Activated naive CD4-positive, alpha-beta T cell treated with anti-CD3 and anti-CD28 coated beads, Interleukin-2, amount 50 U/mL, for 16 hours (primary cell): ENCODE measurements around the gene CYP4A22.
A peak's percentile ranks its signal among the peaks of the same experiment; 100 is the strongest.
"Not testable (repeated sequence)": the region's sequence is repeated elsewhere in the genome, so short reads cannot be mapped to it uniquely, and the experiment has no call there.

Experiments used
- DNase-seq: peaks from one replicate; pipeline ENCODE4 v3.0.0-alpha.2; 2020

Gene CYP4A22

DNA sequence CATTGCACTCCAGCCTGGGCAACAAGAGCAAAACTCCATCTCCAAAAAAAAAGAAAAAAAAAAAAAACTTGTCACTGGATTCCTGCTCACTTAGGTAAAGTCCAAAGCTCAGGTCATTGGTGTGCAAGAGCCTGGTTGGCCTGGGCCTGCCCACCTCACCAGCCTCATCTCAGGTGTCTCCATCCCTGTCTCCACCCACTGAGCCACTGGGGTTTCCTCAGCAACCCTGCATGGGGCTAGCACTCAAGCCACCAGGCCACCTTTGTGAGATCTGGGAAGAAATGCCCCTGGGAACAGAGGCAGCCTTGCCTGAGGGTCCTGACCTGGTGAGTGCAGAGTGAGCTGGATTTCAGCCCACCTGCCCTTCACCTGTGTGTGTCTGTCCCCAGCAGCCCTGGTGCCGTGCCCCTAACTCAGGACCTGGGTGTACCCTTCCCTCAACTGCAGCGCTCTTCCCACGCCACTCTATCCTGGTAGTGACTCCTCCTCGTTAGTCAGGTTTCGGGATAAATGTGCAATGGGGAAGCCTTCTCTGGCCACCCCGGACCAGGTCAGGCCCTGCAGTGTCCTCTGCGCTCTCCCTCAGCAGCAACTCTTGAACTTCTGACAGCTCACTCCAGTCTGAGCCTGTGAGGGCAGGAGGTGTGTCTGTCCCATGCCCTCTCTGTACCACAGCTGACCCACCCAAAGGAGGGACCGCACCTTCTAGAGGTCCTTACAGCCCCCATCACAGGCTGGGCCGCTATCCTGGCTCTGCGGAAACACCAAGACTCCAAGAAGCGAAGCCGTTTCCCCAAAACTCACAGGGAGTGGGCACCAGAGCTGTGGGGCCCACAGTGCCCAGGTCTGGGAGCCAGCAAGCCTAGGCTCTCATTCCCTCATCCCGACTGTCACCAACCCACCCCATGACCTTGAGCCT, 49.3 kb downstream of the CYP4A22 start:
- DNase-seq = no peak

GRCh38 chr1:47187231-47187925, 50.1 kb downstream of the CYP4A22 start:
- no peak for DNase-seq

- DNase-seq = no peak
Measured at GRCh38 chr1:47187926-47188250, 50.6 kb downstream of the CYP4A22 start.

DNA sequence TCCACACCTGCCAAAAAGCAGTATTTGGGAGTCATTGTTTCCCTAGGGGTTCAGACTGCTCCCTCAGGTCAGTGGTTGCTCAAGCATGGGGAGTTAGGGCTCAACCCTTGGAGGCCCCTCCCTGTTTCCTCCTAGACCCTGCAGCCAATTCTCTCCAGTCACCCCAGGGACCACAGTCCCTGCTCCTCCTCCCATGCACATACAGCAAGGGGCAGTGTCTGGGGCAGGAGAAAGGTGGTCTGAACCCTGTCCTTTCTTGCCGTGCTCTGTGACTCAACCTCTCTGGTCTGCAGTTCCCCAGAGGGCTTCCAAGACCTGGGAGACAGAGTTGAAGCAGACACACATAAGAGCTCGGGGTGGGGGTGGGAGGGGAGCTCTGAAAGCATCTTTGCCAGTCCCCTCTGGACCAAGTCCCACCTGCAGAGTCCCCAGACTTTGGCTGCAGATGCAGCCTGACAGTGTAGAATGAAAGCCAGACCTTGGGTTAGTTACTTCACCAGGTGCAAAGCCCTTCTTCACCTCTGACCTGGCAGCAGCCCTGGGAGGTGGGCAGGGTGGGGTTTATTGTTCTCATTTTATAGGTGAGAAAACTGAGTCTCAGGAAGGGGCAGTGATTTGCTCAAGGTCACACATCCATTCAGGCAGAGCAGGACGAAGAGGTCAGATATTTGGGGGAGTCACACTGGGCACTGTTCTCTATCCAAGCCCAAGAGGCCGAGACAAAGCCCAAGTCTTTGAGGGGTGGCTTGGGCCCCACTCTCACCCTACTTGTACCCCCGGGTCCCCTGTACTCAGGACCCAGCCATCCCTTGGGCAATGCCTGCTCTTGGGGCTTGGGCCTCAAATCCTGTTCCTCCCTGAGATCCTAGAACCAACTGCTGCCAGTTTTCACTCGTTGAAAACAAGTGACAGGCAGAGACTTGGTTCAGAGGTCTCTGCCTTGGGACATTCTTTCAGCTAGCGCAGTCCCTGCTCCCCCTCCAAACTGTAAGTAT, 51.8 kb downstream of the CYP4A22 start:
- no peak for DNase-seq

DNA sequence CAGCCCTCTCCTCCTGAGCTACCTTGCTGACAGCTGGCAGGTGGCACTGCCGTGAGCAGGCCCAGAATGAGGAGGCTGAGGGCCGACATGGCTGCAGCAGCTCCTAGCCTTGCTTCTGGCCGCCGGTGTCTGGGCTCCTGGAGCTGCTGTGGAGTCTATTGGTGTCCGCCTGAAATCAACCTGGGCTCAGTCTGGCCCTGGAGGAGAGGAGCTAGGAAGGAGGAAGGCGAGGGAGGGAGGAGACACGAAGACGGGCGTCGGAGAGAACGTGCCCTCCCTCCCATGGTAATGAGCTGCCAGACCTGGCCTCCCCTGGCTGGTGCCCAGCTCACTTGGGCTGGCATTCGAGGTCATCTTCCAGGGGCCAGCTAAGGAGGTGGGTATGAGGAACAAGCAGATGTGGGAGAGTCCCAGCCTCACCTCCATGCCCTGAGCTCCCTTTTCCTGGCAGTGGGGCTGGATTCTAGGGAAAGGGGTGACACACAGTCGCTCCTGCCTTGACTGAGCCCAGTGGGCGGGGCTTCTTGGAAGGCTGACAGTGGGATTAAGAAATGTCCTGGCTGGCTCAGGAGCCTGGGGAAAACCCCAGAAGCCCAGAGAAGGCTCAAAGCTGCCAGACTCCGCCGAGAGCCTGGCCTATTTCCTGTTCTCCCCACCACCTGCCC, 52.7 kb downstream of the CYP4A22 start, which contains the start of gene PDZK1IP1:
TSS of gene PDZK1IP1 (minus strand) at position 193 of the 665 bp plus-strand sequence. CDS start at position 89, 104 bp downstream.
- no peak for DNase-seq

GRCh38 chr1:47190509-47190855, 53.2 kb downstream of the CYP4A22 start:
- DNase-seq = no peak

DNA sequence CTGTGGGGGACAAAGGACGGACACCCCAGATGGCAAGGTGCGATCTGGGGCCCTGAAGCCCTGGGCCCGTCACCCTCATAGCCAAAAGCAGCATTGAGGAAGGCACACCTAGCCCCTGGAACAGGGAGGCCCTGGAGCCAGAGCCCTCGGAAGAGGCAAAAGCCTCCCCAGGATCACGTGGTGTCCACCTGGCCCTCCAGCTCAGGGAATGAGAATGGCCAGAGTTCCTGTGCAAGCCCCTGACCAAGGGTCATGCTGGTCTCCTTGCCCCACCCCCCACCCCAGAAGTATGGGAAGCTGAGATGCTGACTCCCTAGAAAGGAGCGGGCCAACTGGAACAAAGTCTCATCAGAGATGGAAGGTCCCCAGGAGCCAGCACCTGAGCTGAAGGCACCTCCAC, 53.6 kb downstream of the CYP4A22 start:
- no peak for DNase-seq

- no peak for DNase-seq
Measured at GRCh38 chr1:47191940-47192457, 54.8 kb downstream of the CYP4A22 start.

DNA sequence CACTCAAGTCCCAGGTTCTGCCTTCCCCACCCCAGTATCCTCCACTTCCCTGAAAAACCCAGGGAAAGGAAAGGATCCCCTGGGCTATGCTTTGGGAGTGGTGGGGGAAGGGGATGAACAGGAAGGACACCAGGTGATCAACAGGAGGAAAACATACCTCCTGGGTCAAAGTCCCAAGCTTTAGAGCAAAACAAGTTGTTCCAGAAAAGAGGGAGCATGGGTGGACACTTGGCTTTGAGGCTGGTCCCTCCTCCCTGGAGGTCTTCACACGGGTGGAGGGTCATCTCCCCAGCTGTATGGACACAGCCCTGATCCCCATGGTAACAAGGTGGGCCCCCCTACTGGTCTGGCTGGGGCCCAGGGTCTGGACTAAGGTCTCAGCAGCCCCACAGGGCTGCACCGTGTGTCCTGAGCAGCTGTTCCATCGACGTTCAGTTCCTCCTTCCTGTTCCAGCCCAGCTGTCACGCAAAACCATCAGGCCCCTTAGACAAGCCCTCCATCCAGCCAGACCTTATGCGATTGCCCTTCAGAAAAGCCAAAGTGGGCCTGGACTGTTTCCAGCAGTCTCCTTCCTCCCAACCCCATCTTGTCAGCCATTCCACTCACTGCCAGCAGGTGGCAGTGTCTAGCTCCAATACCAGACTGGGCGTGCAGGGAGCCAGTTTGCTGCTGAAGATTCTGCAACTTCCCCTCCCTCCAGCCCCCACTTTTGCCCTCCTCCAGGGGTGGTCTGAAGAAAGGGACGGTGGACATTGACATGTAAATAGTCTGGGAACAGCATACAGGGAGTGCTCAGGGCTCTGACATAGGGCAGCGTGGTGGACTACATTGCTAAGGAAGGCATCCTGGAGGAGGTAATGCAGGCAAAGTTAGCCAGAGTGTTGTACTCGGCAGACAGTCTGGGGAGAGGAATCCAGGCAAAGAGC, 55.5 kb downstream of the CYP4A22 start:
- peak; percentile 66 for DNase-seq

GRCh38 chr1:47193496-47193895, 56.3 kb downstream of the CYP4A22 start:
- DNase-seq = not testable (repeated sequence)

DNA sequence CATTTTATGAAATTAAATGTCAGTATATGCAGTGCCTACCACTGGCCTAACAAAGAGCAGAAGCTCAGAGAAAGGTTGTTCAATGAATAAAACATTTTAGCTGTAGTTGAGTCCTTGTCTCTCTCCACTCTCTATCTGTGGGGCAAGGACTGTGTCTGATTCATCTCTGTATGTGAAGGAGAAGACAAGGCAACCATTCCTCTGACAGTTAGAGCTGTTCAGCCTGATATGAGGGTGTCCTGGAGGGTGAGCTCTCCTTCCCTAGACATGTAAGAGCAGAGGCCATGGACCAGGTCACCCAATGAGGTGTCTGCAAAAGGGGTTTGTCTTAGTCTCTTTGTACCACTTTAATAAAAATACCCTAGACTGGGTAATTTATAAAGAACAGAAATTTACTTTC, 57.1 kb downstream of the CYP4A22 start:
- DNase-seq = no peak

- DNase-seq = not testable (repeated sequence)
Measured at GRCh38 chr1:47195981-47196380, 58.7 kb downstream of the CYP4A22 start.

GRCh38 chr1:47196622-47197021, 59.4 kb downstream of the CYP4A22 start:
- no peak for DNase-seq

- DNase-seq = no peak
Measured at GRCh38 chr1:47198214-47198613, 61.0 kb downstream of the CYP4A22 start.
